Left ventricle myocardium inferior (tissue), 1 donor: ENCODE data around the gene MUC2. TPM values are rescaled to one million over a fixed set of nuclear protein-coding genes. Genes with fewer than 3 reads are reported as not detected.

Experiments used
- DNase-seq: peaks from one replicate; pipeline ENCODE4 v3.0.0-alpha.2; 2020
- H3K27ac ChIP-seq: fragments of 200-600 bp; replicated peaks from 2 replicates; pipeline ENCODE4 v1.8.0; 2021
- H3K27me3 ChIP-seq: fragments of 200-600 bp; 2 replicates; pipeline ENCODE4 v1.8.0; 2021; ENCODE audit warnings: low read depth
- H3K36me3 ChIP-seq: fragments of 200-600 bp; 2 replicates; pipeline ENCODE4 v1.8.0; 2021
- H3K4me1 ChIP-seq: fragments of 200-600 bp; 2 replicates; pipeline ENCODE4 v1.8.0; 2021
- H3K4me3 ChIP-seq: fragments of 200-600 bp; 2 replicates; pipeline ENCODE4 v1.8.0; 2021; ENCODE audit warnings: mild to moderate bottlenecking, moderate library complexity
- H3K9me3 ChIP-seq: fragments of 200-600 bp; replicated peaks from 2 replicates; pipeline ENCODE4 v1.8.0; 2021
- intact Hi-C: fragments of 100-400 bp; cut with micrococcal nuclease; formaldehyde crosslinking; loops from one replicate; pipeline ENCODE4 v1.11.0; 2022
- total RNA-seq: library from RNA; stranded (reverse); fragmentation: NEBNext Ultra II Directional; extraction: Animal tissue kit (Norgen Biotek cat#: 25700); gene quantifications from one replicate; pipeline ENCODE4 v1.2.1, GENCODE V29; 2021
- TF ChIP-seq, protein P1 (sequence below): fragments of 200-600 bp; IDR thresholded peaks from 2 replicates; pipeline ENCODE4 v1.8.0; 2021; ENCODE audit warnings: antibody characterized with exemption, mild to moderate bottlenecking, borderline replicate concordance
- donor health status: DM: no; HTN: yes; CAD: no; lungs with severe emphysema.

Gene MUC2
- total RNA-seq, 1 donor from 2014 or later, result 0.03 TPM

- no peak overlapping the region for H3K4me3 ChIP-seq
- intact Hi-C loops, result no loop called here
- H3K27ac ChIP-seq, result no peak overlapping the region
- H3K36me3 ChIP-seq, result no peaks in the 10 kb centered on the region
- no peaks in the 10 kb centered on the region for H3K9me3 ChIP-seq
- DNase-seq, result no peak
- TF ChIP-seq, protein P1, sequence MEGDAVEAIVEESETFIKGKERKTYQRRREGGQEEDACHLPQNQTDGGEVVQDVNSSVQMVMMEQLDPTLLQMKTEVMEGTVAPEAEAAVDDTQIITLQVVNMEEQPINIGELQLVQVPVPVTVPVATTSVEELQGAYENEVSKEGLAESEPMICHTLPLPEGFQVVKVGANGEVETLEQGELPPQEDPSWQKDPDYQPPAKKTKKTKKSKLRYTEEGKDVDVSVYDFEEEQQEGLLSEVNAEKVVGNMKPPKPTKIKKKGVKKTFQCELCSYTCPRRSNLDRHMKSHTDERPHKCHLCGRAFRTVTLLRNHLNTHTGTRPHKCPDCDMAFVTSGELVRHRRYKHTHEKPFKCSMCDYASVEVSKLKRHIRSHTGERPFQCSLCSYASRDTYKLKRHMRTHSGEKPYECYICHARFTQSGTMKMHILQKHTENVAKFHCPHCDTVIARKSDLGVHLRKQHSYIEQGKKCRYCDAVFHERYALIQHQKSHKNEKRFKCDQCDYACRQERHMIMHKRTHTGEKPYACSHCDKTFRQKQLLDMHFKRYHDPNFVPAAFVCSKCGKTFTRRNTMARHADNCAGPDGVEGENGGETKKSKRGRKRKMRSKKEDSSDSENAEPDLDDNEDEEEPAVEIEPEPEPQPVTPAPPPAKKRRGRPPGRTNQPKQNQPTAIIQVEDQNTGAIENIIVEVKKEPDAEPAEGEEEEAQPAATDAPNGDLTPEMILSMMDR, result no peak
- H3K27me3 ChIP-seq, result peaks cover 24% of the 10 kb centered on the region
- H3K4me1 ChIP-seq, result peaks cover 17% of the 10 kb centered on the region
These were observed 2.4 kb downstream of the MUC2 start for GRCh38 chr11:1077033-1077416.

GRCh38 chr11:1077417-1078119 lies 2.9 kb downstream of the MUC2 start:
- TF ChIP-seq, protein P1, result no peak
- peaks cover 14% of the 10 kb centered on the region for H3K4me1 ChIP-seq
- no peak overlapping the region for H3K27ac ChIP-seq
- H3K9me3 ChIP-seq, result no peaks in the 10 kb centered on the region
- H3K36me3 ChIP-seq, result no peaks in the 10 kb centered on the region
- no peak overlapping the region for H3K4me3 ChIP-seq
- peaks cover 24% of the 10 kb centered on the region for H3K27me3 ChIP-seq
- intact Hi-C loops, result no loop called here
- no peak for DNase-seq

DNA sequence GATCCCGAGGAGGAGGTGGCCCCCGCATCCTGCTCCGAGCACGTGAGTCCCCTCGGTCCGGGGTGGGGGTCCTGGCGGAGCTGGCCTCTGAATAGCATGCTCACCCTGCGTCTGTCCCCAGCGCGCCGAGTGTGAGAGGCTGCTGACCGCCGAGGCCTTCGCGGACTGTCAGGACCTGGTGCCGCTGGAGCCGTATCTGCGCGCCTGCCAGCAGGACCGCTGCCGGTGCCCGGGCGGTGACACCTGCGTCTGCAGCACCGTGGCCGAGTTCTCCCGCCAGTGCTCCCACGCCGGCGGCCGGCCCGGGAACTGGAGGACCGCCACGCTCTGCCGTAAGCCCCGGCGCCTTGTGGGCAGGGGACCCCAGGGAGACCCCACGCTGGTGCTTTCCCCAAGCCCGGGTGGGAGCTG lies 3.5 kb downstream of the MUC2 start:
- TF ChIP-seq, protein P1, result no peak
- Histone ChIP-seq H3K27me3 (peaks cover 30% of the 10 kb centered on the region), H3K9me3 (no peaks in the 10 kb centered on the region), H3K36me3 (no peaks in the 10 kb centered on the region), H3K4me3 (no peak overlapping the region), H3K27ac (no peak overlapping the region), H3K4me1 (peaks cover 8% of the 10 kb centered on the region)
- intact Hi-C loops, result no loop called here
- no peak for DNase-seq

DNA sequence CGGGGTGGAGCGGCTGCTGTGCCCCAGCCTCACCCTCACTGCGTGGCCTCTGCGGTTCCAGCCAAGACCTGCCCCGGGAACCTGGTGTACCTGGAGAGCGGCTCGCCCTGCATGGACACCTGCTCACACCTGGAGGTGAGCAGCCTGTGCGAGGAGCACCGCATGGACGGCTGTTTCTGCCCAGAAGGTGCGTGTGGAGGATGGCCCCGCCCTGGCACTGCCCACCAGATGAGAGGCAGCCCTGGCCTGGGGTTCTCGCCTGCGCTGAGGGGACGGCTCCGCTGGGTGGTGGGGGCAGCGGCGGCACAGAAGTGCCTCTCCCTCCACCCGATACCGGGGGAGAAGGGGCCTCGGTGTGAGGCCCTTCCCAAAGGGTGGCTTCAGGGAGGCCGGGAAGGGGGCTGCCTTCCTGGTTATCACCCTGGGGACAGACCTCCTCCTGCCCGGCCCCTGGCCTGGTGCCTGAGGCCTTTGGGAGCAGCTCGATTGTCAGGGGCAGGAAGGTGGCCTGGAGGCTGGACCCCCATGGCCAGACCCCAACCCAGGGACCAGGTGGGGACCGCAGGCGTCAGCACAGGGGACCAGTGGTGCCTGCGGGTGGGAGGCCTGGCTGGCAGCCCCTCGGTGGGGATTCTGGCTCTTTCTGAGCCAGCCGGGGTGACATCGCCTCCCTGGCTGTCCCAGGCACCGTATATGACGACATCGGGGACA lies 7.1 kb downstream of the MUC2 start:
- intact Hi-C loops, result no loop called here
- H3K27ac ChIP-seq, result no peak overlapping the region
- no peak overlapping the region for H3K4me3 ChIP-seq
- TF ChIP-seq, protein P1, result no peak
- H3K36me3 ChIP-seq, result no peaks in the 10 kb centered on the region
- no peak for DNase-seq
- peaks cover 41% of the 10 kb centered on the region for H3K27me3 ChIP-seq
- no peaks in the 10 kb centered on the region for H3K4me1 ChIP-seq
- H3K9me3 ChIP-seq, result no peaks in the 10 kb centered on the region

GRCh38 chr11:1082346-1082727 lies 7.7 kb downstream of the MUC2 start:
- Histone ChIP-seq H3K36me3 (no peaks in the 10 kb centered on the region), H3K4me3 (no peak overlapping the region), H3K9me3 (no peaks in the 10 kb centered on the region), H3K27me3 (peaks cover 39% of the 10 kb centered on the region), H3K27ac (no peak overlapping the region), H3K4me1 (no peaks in the 10 kb centered on the region)
- no peak for DNase-seq
- intact Hi-C loops, result no loop called here
- TF ChIP-seq, protein P1, result no peak
